Activated CD4-positive, CD25-positive, alpha-beta regulatory T cell treated with anti-CD3 and anti-CD28 coated beads, Interleukin-2, amount 50 U/mL, for 16 hours (primary cell): Measurements from ENCODE around the gene IL20RA.
"Not testable (repeated sequence)": the region's sequence is repeated elsewhere in the genome, so short reads cannot be mapped to it uniquely, and the experiment has no call there.

Experiments used
- DNase-seq: peaks from one replicate; pipeline ENCODE4 v3.0.0-alpha.2; 2020; ENCODE audit warnings: low read depth, low spot score

The IL20RA gene

DNA sequence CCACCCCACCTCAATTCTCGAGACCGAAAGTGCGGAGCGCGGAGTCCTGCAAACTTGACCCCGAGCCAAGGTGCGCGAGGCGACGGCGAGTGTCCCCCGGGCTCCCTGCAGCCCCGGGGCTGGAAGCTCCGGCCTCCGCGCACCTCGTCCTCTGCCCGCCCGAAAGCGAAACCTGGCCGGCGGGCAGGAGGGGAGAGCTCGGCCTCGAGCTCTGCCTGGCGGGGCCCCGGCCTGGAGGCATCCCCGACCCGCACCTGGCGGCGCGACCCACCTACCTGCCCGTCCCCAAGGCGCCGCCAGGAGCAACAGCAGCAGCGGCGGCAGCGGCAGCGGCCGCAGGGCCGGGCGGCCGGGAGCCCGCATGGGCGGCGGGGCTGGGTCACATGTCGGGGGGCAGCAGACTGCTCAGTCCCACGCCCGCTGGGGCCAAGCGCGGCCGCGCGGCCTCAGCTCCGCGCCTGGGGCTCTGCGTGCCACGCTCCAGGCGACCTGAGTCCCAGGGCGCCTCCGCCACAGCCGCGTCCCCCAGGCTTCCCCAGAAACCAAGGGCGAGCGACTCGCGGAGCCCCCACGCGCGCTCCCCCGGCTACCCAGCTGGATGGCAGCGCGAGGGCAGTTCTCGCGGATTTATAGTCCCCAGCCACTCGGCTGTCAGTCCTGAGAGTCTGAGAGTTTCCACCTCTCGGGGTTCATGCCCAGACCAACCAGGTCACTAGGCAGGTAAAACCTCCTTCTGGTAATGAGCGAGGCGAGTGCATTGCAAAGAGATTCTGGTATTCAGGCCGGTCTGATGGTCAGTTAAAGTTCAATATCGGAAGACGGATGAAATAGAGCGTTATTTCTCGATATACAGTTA lies at the start of gene IL20RA:
TSS of gene IL20RA (minus strand) at position 600 of the 856 bp plus-strand sequence. CDS start at position 363, 237 bp downstream.
- DNase-seq, result no peak

DNA sequence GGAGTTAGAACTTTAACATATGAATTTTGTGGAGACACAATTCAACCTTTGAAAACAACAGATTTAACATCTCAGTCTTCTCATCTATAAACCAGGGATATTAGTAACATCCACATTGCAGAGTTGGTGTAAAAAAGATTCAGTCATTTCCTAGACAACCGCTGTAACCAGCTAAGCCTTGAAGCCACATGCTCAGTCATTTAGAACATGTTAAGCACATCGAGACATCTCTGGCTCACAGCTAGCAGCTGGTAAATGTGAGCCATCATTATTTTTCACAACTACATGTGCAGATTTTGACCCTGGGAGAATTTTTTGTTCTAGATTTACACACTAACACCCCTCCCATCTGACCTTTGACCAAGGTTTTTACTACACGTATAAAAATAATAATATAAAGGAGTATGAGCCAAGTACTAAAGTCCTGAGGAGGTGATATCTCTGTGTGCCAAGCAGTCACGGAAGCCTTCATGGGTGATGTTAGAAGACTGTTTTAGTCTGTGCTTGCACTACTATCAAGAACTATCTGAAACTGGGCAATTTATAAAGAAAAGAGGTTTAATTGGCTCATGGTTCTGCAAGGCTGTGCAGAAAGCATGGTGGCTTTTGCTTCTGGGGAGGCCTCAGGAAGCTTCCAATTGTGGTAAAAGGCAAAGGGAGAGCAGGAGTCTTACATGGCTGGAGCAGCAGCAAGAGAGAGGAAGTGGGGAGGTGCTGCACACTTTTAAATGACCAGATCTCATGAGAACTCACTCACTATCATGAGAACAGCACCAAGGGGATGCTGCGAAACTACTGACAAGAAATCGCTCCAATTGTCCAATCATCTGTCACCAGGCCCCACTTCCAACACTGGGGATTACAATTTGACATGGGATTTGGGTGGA lies 48.7 kb upstream of the IL20RA start:
- no peak for DNase-seq

DNA sequence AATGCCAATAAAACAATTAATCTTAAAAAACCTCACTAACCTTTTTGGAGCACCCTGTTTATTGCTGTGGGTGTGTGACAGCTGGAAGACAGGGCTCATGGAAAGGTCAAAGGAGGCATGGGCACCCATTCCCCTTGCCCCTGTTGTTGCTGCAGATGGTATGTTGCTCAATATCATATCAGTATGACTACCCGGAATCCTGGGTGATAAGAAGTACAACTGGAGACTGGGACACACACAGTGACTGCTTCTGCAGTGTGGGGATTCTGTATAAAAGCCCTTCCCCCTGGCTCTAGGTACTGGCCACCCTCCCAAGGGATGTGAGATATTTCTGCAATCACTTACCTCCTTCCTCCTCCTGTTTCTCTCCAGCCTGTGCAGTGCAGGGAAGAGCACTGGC lies 47.3 kb upstream of the IL20RA start:
- no peak for DNase-seq

GRCh38 chr6:137089305-137089704 lies 44.5 kb upstream of the IL20RA start:
- DNase-seq, result no peak

DNA sequence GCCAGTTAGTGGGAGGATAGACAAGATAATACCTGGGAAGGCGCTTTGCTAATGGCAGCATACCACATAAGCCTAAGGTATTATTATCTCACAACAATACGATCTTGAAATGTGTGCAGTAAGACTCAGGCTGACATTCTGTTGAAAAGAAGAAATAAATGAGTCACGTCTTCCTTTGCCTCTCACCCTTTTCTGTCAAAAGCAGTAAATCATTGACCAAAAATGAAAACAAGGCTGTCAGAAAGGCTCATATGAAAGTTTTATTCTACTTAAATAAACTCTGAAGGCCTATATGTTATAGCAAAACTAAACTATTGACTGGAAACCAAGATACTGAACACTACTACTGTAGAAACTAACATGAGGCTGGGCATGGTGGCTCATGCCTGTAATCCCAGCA lies 43.1 kb upstream of the IL20RA start:
- no peak for DNase-seq

DNA sequence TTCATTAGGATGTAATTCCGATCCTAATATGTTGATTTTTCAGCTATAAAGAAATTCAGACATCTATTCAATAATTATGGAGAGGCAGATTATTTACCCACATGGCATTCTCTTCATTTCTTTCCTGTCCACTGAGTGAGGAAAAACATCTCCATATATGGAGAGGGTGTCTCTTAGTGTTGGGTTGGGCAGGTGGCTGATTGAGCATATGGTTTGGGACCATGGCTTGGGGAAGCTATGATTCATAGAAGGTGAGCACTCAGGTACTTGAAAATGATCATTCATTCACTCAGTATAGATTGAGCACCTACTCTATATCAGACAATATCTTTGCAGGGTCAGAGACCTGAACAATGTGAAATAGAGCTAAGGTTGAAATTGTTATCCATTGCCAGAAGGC lies 41.3 kb upstream of the IL20RA start:
- DNase-seq, result no peak

DNA sequence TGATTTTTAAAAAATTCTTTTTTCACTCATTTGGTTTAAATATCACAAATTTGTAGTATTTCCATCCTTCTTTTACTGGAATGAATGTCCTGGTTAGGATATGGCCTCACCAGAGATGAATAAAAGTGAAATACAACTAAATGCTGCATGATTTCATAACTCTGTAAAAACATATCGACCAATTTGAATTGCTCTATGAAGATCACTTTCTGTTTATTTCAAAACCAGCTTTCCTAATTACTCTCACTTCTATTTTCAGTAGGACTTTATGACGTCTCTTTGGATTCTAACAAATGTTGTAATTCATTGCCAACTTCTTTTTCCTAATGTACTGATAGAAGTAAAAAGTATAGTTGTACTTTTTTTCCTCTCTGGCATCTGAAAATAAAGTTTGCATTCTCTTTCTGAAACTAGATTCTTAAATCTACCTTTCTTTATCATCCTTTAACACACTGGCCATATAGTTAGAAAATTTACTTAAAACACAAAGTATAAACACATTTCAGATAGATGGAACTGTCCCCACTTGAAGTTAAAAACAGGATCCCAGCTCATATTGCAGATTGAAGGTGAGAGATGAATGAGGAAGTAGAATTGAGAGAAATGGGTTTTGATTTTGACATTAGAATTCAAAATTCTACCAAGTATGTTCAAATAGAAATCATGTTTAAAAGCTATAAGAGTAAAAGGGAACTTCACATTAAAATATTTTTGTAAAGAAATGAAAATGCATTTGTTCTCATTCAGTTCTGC lies 40.3 kb upstream of the IL20RA start:
- no peak for DNase-seq

- DNase-seq, result no peak
Observed at GRCh38 chr6:137084090-137084489, 39.3 kb upstream of the IL20RA start.

DNA sequence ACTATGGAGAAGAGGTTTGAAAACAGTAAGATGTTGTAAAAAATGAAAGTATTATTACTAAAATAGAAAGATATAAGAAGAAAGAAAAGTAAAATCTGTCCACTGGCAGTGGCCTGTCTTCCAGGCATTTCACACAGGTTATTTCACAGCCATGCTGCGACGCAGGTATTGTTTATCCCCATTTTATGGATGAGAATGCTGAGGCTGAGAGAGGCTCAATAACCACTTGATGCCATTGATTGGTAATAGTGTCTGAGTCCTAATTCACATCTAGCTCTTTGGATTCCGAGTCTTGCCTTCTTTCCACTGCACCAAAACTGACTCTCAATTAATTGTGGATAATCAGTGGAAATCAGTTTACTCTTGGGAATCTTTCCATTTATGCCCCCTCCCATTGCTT lies 37.2 kb upstream of the IL20RA start:
- no peak for DNase-seq

GRCh38 chr6:137080711-137081110 lies 35.9 kb upstream of the IL20RA start:
- no peak for DNase-seq

DNA sequence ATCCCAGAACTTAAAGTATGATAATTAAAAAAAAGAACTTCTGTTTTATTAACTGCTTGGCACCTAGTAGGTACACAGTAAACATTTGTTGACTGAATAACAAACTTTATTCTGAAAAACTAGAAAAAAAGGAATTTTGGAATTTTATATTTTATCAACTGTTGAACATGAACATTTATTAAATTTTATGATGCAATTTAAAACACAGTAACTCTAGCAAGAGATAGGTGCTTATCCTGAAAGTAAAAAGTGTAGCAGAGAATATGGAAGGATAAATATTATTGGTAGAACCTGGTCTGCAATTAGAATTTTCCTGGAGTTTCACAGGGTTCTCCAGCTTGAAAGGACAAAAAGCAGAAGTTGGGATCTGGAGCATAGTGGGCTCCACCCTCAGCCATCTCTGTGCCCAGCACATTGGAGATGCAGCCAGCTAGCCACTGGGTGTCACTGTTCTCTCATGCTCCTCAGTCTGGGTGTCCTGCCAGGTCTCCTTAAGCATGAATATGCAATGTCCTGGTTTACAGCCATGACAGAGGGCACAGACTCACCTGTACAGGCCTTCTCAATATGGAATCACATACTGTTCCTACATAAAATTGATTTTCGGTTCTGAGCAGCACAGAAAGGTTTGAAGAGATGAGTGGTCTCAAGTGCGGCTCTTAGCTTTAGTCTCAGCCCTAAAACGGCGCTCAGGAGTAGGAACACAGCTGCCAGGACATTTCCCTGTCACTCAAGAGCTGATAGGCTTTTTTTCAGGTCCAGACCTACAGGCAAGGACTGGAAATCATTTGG lies 31.7 kb upstream of the IL20RA start:
- DNase-seq, result no peak

GRCh38 chr6:137075790-137076189 lies 31.0 kb upstream of the IL20RA start:
- DNase-seq, result not testable (repeated sequence)

GRCh38 chr6:137070303-137070702 lies 25.5 kb upstream of the IL20RA start:
- no peak for DNase-seq

GRCh38 chr6:137067399-137067798 lies 22.6 kb upstream of the IL20RA start:
- no peak for DNase-seq

DNA sequence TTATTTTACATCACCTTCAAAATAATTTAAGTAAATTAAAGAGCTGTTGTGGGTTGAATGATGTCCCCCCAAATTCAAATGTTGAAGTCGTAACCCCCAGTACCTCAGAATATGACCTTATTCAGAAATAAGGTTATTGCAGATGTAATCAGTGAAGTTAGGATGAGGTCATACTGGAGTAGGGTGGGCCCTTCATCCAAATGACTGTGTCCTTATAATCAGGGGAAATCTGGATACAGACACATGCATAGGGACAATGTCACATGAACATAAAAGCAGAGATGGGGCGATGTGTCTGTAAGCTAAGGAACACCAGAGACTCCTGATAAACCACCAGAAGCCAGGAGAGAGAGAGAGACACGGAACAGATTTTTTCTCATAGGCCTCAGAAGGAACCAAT lies 13.3 kb upstream of the IL20RA start:
- DNase-seq, result no peak

DNA sequence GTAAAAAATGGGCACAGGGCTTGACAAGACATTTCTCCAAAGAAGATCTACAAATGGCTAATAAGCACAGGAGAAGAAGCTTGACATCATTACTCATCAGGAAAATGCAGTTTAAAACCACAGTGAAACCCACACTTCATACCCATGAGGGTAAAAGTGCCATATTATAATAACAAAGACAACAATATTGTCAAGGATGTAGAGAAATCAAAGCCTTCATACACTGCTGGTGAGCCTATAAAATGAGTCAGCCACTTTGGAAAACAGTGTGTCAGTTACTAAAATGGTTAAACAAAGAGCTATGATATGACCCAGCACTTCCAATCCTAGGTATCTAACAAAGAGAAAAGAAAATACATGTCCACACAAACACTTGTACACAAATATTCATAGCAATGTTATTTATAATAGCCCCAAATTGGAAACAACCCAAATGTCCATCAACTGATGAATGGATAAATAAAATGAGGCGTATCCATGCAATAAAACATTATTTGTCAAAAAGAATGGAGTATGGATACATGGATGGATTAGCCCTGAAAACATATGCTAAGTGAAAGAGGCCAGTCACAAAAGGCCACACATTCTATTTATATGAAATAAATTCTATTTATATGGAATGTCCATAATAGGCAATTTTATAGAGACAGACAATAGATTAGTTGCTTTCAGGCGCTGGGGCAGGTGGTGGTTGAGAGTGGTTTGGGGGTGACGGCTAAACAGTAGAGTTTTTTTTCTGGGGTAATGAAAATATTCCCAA lies 11.5 kb upstream of the IL20RA start:
- DNase-seq, result no peak

DNA sequence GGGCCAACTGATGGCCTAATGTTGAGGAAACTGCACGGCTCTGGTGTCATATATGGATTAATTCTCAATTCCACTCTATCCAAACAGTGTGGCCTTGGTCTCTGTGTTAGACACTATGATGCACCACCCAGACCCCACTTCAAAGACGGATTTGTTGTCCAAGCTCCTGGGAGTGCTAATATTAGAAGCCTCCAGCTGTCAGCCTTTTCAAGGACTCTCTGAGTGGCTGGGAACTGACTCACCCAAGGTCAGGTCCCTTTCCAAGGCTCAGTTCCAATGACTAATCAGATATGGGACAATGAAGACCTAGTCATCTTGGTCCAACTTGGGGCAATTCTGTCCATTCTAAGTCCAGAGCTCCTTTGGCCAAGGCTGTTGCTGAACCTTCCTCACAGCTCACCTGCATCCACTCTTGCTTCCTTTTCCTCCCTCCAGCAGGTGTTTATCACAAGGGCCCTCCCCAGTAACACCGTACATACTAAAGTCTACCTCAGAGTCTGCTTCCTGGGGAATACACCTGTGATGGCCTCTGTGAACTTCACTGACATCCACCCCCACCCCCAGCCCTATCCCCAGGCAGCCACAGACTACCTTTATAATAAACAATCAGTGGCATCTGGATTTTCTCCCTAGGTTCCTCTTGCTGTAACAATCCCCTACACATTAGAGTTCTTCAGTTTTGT lies 7.2 kb upstream of the IL20RA start:
- DNase-seq, result no peak

DNA sequence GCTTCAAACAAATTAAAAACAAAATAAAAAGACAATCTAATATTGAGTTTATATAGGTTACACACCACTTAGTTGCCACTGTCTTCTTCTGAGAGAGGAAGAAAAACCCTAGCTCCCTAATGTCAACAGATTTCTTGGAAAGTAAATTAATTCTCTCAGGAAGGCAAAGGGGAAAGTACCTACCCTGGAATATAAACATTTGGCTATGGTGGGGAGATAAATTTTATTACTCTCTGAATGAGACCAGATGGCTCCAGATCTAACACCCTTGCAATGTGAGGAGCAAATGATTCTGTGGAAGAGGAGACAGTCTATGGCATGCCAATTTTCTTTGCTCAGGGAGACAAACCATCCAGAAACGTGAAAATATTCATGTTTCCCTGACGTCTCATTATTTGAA lies 4.3 kb upstream of the IL20RA start:
- no peak for DNase-seq

DNA sequence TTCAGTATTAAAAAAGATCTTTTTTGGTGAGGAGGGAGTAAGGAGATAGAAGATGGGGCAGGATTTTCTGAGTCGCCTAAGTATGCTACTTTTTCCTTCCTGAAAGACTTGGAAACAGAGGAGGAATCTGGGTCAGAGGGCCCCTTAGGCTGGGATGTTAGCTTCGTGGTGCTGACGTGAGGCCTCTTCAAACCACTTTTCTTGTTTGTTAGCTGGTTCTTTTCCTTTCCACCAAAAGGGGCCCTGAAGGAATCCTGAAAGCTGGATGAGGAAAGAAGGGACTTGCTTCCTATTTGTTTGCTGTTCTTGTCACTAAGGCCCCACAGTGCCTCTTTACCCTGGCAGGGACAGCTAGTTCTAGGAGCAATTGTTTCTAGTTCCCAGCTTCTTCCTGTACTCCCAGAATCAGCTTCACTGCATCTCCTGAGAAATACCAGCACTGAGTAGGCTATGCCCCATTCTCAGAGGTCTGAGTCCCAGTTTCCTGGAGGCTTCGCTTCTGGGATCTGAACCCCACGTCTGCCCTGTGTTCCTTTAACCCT lies 2.2 kb upstream of the IL20RA start:
- no peak for DNase-seq
